ENCODE data around the gene LIN37.

The LIN37 gene

GRCh38 chr19:35736913-35737886 is 11.2 kb upstream of the LIN37 start:
- DNase-seq = no peak

- DNase-seq = no peak
These were observed 10.1 kb upstream of the LIN37 start for GRCh38 chr19:35738021-35738886.

GRCh38 chr19:35738887-35739229 is 9.5 kb upstream of the LIN37 start:
- no peak for DNase-seq

GRCh38 chr19:35739275-35740107 is 8.9 kb upstream of the LIN37 start:
- DNase-seq = no peak

GRCh38 chr19:35740108-35740422 is 8.3 kb upstream of the LIN37 start:
- no peak for DNase-seq

- peak; percentile 93 for DNase-seq
These were observed 7.8 kb upstream of the LIN37 start for GRCh38 chr19:35740423-35741202.

- no peak for DNase-seq
These were observed 7.2 kb upstream of the LIN37 start for GRCh38 chr19:35741203-35741515.

- DNase-seq = no peak
These were observed 6.2 kb upstream of the LIN37 start, which contains the start of gene IGFLR1 for GRCh38 chr19:35742121-35742724. Gene IGFLR1 (minus strand): TSS chr19:35742452. CDS start chr19:35741180, 1,272 bp downstream.

- no peak for DNase-seq
These were observed 4.5 kb upstream of the LIN37 start for GRCh38 chr19:35743640-35744429.

- peak; percentile 84 for DNase-seq
These were observed 3.7 kb upstream of the LIN37 start for GRCh38 chr19:35744430-35745327.

GRCh38 chr19:35745328-35746086 is 2.9 kb upstream of the LIN37 start, which contains the start of the genes PSENEN and U2AF1L4:
Gene PSENEN (plus strand): TSS chr19:35745651. CDS start chr19:35745931, 280 bp downstream.
Gene U2AF1L4 (minus strand): TSS chr19:35745418. CDS start chr19:35745391, 27 bp downstream.
- peak; percentile 82 for DNase-seq

GRCh38 chr19:35746087-35746462 is 2.3 kb upstream of the LIN37 start:
- DNase-seq = no peak

- no peak for DNase-seq
These were observed 1.8 kb upstream of the LIN37 start for GRCh38 chr19:35746531-35746930.

- no peak for DNase-seq
These were observed 1.8 kb downstream of the LIN37 start for GRCh38 chr19:35750167-35750566.

- DNase-seq = no peak
These were observed 3.7 kb downstream of the LIN37 start for GRCh38 chr19:35751839-35752745.

GRCh38 chr19:35752746-35753350 is 4.5 kb downstream of the LIN37 start:
- no peak for DNase-seq
